GM18499 (cell line): ENCODE measurements around the gene LPAR6.

ENCODE experiments used
- ATAC-seq: cut with Tn5 transposase; IDR thresholded peaks from one replicate; pipeline ENCODE4 v1.9.1; 2021; ENCODE audit warnings: moderate number of reproducible peaks; ENCODE audit not compliant: insufficient read depth, unreplicated experiment

Gene LPAR6

DNA sequence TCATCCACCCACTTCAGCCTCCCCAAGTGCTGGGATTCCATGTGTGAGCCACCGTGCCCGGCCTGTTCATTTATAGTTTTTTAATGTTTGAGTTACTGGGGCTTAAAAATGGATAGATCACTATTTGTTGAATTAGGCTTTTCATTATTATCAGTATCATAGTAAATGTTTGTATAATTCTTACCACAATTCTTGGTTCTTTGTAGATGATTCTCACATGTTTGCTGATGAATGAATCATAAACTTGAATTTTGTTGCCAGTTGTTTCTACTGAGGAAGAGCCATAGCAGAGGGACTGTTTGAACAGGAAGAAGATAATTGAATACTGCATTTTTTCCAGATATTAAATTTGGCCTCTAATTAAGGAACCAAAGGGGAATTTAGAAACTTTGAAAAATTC, 2.6 kb upstream of the LPAR6 start:
- ATAC-seq, result no peak

DNA sequence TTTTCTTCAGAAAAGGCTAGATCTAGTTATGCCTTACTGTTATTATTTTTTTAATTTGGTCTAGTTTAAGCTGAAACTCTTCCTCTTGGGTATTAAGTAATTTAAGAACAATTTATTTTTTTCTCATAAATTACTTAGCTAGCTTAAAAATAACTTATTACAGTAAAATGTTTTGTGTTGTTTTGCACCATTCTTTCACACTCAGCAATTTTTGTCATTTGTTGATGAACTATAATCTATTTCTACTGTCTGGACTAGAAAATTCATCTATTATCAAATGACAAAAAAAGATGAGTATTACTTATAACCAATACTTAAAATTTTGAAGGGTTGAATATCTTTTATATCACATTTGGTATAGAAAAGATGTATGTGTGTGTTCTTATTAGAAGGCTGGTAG, 1.6 kb upstream of the LPAR6 start:
- ATAC-seq, result no peak

DNA sequence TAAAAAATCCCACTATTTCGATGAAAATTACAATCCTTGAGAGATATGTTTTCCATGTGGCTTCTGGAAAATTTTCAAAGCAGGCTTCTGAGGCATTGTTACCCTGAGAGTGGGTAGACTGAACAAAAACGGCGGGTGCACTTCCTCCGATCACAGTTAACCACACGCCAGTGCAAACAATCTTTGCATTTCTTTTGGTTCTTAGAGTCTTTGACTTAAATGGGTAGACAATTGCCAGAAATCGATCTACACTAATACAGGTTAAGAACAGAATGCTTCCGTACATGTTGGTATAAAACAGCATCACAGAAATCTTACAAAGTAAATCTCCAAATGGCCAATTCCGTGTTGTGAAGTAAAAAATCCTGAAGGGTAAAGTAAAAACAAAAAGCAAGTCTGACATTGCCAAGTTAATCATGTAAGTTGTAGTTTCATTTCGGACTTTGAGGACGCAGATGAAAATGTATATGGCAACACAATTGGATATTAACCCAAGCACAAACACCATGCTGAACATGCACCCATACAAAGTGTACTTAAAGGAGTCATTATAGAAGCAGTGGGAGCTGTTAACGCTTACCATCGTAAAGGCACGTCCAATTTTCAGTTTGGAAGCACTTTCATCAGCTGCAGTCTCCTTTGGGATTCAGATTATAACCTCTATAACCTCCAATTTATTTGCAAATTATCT, 927 bp downstream of the LPAR6 start:
- ATAC-seq, result no peak

DNA sequence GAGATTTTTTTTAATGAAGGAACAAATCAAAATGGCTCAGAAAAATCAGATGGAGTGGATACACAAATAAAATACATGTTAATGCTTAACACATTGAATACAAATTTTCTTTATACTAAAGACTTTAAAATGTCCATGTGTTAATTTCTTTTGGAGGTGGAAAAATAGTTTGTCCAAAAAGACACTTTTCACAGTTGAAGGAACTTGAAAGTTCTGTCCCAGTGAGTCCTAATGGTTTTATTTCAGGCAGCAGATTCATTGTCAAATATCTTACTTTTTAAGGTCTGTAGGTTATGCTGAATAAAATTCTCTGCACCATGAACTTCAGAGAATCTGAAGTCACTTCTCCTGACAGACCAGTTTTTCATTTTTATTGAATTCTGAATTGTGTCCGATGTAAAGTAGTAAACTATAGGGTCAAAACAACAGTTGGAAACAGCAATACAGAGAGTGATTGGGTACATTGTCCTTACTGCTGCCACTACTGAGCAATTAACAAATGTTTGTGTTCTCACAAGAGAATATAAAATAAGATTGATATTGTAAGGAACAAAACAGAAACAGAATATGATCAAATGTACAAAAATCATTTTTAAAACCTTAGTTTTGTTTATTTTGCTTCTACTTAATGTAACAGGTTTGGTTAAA, 1.6 kb downstream of the LPAR6 start:
- ATAC-seq, result no peak

DNA sequence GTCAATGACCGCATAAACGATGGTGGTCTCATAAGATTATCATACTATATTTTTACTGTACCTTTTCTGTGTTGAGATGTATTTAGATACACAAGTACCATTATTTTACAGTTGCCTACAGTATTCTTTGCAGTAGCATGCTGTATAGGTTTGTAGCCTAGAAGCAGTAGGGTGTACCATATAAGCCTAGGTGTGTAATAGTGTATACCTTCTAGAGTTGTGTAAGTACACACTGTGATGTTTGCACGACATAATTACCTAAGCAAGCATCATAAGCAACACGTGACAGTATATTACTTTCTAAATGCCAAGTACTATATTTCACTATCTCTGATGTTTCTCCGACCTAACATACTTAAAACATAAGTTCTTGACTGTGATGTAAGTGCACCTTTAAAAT, 2.7 kb downstream of the LPAR6 start:
- no peak for ATAC-seq

DNA sequence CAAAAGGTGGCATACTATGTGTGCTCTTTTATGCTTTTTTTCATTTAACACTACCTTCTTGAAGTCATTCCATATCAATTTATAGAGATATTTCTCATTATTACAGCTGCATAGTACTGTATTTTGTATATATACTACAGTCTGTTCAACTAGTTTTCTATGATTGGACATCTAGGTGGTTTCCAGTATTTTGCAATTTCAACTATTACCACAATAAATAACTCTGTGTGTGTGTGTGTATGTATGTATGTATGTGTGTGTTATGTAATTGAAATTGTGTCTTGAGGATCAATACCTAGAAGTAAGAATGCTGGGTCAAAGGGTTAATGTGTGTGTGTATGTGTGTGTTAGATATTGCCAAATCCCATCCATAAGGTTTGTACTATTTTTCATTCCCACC, 7.0 kb downstream of the LPAR6 start:
- no peak for ATAC-seq

DNA sequence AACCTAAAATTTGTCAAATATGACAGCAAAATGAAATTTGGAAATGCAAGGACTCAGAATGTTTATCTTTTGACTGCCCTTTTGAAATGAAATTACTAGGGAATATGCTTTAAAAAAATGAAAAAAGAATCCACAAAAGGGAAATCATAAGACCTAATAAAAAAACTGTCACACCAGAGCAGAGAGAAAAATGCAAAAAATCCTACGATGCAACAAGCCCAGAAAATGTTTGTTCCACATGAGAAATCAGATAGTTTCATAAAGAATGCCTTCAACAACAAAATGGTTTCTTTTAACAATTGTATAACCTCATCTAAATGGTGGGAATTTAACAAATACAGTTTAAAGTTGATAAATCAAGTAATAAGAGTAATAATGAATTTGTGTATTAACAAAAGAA, 8.0 kb downstream of the LPAR6 start:
- ATAC-seq, result no peak

DNA sequence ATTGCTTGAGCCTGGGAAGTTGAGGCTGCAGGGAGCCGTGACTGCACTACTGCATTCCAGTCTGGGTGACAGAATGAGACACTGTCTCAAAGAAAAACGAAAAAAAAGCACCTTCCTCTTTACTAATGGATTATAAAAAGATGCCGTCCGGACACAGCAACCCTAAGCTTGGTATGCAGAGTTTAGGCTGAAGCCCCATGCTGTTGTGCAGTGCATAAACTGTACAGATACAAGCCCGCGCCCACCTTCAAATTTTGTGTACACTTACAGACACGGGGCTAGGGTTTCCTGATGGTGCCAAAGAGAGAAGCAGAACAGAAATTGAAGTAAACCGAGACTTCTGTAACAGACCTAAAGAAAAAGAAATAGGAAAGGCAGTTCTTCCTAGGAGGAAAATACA, 9.0 kb downstream of the LPAR6 start:
- ATAC-seq, result no peak

DNA sequence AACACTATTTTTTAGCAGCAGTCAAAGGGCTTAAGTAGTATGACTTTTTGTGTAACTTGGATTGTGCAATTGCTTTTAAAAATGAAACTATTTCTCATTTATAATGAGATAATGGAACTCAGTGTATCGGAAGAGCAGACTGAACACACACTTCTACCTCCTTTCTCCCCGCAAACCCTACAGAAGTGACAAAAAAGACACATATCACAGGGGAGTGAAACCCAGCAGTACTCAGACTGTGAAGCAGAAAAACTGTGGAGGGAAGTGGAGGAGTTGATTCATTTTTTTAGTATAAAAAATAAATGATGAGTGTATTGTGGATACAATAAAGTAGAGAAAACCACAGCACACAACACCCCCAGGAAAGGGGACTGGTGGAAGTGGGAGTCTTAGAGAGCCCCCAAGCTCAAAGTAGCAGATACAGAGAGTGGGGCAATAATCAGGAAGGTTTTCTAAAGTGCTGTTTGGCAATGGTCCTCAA, 9.7 kb downstream of the LPAR6 start:
- no peak for ATAC-seq

DNA sequence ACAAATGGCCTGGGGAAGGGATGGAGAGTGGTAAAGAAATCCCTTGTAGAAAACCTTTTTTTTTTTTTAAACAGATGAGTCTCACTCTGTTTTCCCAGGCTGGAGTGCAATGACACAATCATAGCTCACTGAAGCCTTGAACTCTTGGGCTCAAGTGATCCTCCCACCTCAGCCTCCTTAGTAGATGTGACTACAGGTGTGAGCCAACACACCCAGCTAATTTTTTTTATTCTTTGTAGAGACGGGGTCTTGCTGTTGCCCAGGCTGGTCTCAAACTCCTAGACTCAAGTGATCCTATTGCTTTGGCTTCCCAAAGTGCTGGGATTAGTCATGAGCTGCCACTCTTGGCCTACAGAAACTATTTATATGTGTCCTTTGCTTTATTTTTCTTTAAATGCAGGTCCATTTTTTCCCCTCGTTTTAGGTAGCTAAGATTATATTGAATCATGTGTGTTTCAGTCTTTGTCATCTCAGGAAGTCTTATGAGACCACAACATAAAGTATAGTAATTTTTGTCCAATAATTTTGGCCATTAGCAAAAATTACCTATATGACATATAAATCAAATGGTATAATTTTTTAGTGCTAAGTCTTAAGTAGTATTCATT, 10.5 kb downstream of the LPAR6 start:
- no peak for ATAC-seq

DNA sequence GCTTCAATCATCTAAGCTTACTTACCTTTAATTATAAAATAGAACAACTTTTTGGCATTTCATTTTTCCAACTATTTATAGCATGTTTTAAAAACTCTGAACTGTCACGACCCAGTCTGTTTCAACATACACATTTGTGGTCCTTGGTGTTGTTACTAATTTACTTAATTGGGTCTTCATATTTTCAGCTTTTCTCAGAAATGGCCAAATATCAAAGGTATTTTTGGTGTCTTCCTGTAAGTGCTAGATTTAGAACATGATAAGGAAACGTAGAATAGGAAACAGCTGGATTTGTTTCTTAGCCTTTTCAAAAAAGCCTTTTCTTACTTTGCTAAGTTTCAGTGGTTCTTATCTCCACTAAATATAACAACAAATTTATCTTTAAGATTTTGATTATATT, 11.4 kb downstream of the LPAR6 start:
- ATAC-seq, result no peak

DNA sequence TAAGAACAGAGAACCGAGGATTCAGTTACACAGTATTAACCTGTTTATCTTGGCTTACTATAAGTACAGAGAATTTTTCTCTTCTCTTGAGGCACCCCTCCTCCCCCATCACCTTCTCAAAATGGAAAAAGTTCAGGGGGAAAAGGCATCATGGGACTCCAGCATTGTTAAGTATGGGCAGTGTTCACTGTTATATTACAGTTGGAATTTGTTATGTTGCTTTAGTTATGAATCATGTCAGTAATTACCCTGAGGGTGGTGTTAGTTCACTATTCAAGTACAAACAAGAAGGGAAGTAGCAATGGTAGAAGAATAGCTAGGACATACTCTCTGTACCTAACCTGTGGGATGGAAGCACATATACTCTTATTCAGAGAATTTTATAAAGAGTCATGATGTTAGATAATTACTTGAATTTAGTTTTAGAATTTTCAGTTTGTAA, 12.0 kb downstream of the LPAR6 start:
- no peak for ATAC-seq

DNA sequence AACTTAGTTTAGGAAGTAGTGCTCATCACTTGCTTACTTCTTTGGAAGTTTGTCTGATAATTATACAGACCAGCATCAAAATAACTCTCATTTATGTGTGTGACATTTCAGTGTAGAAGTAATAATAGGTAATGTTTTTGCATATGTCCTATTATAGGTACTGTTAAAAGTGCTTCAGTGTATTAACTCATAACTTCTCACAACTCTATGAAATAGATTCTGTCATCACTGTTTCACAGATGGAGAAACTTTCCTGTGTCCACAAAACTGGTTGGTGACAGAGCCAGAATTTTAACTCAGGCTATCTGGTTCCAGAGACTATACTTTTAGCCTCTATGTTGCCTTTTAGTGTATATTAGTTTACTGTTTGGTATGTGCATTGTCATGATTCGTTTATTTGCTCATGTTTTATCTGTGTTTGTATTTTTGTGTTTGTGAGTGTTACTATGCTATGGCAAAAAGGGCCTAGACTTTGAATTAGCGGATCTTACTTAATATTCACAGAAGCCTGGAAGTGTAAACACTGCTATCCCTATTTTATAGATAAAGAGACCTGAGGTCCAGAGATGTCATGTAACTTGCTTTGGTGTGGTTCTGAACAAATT, 12.7 kb downstream of the LPAR6 start:
- no peak for ATAC-seq

DNA sequence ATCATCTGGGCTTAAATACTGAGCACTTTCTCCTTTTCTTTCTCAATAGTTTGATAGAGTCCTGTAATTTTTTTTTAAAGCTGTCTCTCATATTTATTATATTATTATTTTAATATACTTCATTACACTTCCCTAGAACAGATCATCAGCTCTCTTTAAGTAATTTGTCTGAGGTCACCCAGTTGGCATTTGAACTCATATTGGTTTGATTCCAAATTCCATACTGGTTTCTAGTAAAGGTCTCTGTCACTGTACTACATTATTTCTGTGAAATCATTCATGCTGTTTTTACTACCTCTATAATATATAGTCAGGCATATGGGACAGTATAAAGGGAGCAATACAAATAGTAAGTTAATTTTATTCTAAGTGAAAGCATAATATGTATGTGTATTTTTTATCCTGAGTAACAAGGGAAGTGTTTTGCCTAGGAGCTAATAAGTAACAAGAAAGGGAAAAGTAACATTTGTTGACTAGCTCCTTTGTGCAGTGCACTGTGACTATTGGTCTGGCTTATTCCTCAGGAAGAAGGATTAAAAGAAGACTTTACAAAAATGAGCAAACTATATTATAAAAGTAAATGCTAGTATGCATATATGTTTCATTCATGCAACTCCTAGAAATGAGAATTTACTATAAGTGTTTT, 14.3 kb downstream of the LPAR6 start:
- no peak for ATAC-seq

DNA sequence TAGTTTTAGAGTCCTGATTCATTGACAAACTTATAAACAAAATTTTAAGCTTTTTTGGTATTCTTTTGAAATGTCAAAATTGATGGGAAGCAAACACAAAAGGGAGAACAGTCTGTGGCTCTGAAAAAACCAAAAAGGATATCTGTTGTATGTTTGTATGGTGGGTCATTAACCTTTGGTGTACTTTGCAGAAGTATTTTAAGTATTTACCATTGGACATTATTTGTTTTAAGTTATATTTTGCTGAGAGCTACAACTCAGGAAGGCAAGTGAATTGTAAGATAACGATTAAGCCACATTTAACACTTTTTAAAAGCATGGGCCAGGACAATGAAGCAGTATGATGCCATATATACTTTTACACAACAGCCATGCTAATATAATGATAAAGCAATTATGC, 15.2 kb downstream of the LPAR6 start:
- ATAC-seq, result no peak

DNA sequence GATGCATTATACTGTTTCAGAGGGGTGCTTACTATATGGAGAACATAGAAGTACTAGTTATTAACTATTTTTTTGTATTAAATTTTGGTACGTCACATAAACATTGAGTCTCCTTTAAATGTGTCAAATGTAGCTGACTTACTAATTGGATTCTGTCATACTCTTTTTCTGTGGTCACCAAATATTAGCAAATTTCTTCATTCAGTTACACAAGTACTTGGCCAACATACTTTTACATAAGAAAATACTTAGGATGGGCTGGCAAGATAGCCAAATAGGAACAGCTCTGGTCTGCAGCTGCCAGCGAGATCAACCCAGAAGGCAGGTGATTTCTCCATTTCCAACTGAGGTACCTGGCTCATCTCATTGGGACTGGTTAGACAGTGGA, 19.2 kb downstream of the LPAR6 start:
- ATAC-seq, result no peak

DNA sequence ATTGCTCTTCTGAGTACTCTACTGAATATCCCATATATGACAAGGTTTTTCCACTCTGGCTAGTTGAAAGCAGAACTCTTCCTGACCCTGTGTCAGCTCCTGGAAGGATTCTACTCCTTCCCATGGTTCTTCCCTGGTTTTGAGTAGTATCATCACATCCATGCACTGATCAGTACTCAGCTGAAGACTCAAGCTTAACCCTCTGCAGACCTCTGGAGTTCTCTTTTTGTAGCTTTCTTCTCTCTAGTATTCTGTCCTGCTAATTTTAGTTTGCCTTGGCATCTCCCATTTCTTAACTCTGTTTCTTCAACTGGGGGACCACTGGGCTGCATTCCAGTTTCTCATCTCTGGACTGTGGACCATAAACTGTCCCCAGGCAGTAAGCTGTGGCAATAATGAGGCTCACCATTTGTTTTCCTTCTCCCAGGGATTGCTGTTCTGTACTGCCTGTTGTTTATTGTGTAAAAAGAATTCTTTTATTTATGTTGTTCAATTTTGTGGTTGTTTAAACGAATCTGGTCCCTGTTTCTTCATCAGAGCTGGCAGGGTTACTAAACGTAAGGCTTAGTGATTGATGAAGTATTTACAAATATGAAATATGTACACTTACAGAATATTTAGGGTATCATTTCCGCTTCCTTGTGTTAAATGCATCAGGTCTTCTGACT, 19.7 kb downstream of the LPAR6 start:
- no peak for ATAC-seq

DNA sequence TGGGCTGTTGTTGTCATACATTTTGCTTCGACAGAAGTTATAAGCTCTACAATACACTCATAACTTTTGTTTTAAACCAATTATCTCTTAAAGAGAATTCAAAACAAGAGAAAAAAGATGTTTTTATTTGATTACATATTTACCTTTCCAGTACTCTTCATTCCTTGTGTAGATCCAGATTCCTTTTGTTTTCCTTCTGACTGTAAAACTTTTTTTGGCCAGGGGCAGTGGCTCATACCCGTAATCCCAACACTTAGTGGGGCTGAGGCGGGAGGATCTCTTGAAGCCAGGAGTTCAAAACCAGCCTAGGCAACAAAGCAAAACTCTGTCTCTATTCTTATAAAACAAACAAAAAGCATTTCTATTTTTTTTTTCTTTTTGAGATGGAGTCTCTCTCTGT, 21.7 kb downstream of the LPAR6 start:
- no peak for ATAC-seq

DNA sequence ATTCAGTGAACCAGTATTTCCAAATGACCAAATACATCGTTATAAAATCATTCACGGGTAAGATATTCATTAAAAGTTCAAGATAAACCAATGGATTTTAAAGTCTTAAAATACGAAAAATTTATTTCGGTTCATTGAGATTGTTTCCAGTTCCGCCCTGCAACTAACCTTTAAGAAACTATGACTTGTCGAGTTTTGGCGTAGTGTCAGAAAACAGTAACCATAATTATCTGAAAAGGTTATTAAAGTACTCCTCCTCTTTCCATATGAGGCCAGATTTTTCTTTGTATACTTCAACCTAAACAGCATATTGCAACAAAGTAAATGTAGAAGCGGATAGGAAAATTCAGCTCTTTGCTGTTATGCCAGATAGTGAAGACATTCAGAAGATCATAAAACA, 26.1 kb downstream of the LPAR6 start:
- ATAC-seq, result no peak

DNA sequence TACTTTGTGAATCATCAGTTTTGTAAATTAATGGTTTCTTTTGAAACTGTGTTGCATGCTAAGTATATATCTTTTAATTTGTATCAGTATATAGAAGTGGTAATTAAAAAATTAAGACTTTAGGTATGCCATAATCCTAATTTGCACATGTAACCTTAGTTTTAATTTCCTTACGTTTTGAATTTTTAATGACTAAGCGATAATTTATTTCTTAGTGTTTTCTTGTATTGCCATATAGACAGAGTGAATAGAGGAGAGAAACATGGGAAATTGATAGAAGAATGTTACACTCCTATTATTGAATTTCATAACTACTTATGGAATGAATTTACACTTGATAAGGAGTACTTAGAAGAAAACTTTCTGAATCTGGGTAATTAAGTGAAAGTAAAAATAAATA, 29.5 kb downstream of the LPAR6 start:
- ATAC-seq, result no peak
